Hypothalamus (tissue), 51 donors: ENCODE measurements around the gene FXYD6.
A peak's percentile ranks its signal among the peaks of the same experiment; 100 is the strongest.

Experiments used
- DNase-seq, 51 donors: peaks; one replicate each; lab custom pipeline; 2025; lab: John Stamatoyannopoulos, UW

FXYD6 gene

GRCh38 chr11:117910941-117911655 lies 34.6 kb upstream of the FXYD6 start:
- DNase-seq = no peak

DNA sequence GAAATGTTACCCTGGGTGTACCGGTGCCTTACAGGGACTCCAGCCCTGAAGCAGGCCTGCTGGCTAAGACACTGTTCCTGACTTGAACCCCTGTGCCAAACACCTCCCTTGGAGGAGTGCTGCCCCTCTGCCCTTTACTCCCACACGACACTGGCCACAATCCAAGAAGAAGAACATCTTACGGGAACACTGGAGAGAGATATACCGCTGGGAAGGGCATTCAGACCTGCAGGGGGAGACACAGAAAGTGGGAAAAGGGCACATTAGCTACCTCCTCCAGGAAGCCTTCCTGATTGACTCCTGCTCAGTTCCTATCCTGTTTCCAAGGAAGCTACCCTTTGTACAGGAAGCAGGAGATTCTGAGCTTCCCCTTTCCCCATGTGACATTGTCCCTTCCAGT lies 34.1 kb upstream of the FXYD6 start:
- DNase-seq = no peak

DNA sequence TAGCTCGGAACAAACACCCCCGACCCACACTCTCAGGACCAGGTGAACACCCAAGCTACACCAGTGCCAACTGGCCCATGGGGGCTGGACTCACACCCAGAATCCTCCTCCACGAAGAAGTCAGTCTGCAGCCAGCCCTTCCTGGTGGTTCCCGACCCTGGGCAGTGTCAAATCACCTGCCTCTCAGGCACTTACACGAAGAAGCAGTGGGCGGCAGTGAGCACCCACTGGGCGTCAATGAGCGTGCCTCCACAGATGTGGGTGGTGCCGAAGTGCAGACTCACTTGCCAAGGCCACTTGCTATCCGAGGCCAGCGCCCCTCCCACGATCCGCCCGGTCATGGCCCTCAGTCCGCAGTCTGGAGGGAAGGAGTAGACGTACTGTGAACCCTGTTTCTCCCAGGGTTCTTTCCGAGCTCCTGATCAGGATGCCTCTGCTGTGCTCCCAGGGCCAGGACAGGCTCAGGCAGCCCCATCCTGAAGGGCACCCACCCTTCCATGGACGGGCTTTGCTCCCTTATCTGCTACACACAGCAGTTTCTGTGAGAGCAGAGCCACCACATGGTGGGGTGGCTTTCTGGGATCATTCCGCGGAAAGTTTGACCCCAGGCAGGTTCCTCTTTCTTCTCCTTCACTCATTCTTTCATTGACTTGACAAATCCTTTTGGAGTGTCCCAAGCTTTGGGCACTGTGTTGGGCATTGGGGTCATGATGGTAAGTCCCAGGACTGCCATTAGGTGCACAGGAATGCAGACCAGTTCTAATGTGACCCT lies 33.3 kb upstream of the FXYD6 start:
- DNase-seq = no peak

DNA sequence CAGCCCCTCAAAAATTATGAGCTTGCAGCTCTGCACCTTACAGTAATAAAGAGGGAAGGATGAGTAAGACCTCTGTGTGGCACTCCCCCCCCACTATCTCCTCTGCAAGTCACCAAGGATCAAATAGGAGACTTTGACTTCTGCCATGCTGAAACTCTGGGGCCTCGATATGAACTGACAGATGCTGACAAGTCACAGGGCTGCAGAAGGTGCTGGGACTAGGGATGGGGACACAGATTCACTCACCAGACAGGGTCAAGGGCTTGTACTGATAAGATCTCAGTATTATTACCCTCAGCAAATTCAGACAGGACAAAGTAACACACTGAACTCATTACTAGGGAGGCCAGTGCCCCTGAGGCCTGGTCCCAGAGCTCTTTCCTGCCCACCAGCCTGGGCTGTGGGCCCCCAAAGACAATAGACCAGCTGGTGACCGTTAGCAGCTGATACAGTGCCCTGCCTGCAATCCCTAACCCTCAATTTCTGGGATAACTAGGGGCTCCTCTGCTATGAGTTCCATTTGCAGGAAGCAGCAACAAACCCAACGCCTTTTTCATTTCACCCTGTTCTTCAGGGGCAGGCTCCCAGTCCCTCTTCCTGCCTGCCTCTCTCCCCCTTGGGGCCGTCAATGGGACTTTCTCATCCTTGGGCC lies 32.6 kb upstream of the FXYD6 start:
- DNase-seq = no peak

GRCh38 chr11:117908109-117908895 lies 31.8 kb upstream of the FXYD6 start:
- DNase-seq = no peak

GRCh38 chr11:117907276-117908108 lies 31.0 kb upstream of the FXYD6 start:
- peak in 35 of 51 donors; percentile 9 to 87 (median 41) for DNase-seq

- DNase-seq = no peak
Measured at GRCh38 chr11:117906710-117907109, 30.3 kb upstream of the FXYD6 start.

- no peak for DNase-seq
Measured at GRCh38 chr11:117906126-117906525, 29.7 kb upstream of the FXYD6 start.

- DNase-seq = no peak
Measured at GRCh38 chr11:117905524-117905923, 29.1 kb upstream of the FXYD6 start.

- no peak for DNase-seq
Measured at GRCh38 chr11:117903505-117904382, 27.3 kb upstream of the FXYD6 start.

DNA sequence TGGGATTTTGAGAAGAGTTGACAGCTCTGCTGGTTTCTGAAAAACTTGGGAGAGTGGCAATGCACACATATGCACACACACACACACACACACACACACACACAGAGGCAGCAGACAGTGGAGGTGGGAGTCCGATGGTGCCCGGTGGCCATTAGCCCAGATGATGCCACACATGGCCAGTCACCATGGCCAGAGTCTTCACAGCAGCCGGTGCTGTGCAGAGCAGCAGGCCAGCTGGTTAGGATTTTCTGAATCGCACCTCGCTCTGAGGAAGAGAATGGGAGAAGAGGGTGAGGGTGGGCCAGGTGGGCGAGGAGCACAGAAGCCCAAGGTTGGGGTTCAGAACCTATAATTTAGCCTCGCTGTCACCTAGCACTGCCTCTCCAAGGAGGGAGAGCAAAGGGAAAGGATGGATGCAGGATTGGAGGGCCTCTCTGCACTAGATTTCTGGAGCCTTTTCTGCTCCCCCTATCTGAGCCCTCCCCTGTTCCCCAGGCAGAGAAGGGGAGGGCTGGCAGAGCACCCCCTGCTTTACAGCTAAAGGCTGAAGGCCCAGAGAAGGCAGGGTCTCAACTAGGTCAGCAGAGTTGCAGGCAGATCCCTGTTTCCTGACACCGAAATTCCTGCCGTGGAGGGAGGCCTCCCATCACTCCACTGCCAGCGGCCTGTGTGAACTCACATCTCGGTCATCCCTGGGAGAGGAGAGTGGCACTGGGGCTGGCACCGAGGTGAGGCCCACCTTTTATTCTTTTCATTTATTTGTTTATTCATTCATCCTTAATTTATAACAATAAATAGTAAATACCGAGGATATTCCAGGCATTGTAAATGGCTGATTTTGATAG lies 25.8 kb upstream of the FXYD6 start:
- no peak for DNase-seq

GRCh38 chr11:117901601-117902000 lies 25.1 kb upstream of the FXYD6 start:
- DNase-seq = no peak

DNA sequence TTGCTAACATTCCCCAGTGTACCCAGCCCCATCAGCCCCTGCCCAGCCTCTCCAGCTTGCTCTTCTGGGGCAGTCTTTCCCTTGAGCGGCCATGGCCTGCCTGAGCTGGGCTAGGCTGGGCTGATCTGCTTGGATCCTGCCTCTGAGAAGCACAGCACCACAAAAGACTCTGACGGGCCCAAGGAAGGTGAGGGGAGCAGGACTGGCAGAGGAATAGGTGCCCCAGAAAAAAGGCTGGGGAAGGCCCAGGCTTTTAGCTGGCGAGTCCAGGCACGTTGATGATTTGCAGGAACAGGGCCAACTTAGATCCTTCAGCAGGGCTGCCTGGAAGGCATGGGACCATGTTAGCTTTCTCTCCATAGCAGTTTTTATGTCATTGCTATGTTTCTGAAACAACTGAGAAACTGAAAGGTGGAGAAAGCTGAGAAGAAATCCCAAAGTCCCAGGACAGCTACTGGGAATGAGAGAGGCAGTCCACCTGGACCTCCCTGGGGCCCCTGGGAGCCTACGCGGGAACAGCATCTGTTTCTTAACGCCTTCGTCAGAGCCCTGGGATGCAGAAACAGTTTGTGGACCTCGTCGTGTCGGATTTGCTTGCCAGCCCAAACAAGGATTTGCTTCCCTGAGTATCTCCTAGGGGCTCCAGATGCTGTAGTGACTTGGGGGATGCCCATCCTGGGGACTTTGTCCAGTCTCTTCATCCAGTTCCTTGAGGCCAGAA lies 24.4 kb upstream of the FXYD6 start:
- no peak for DNase-seq

DNA sequence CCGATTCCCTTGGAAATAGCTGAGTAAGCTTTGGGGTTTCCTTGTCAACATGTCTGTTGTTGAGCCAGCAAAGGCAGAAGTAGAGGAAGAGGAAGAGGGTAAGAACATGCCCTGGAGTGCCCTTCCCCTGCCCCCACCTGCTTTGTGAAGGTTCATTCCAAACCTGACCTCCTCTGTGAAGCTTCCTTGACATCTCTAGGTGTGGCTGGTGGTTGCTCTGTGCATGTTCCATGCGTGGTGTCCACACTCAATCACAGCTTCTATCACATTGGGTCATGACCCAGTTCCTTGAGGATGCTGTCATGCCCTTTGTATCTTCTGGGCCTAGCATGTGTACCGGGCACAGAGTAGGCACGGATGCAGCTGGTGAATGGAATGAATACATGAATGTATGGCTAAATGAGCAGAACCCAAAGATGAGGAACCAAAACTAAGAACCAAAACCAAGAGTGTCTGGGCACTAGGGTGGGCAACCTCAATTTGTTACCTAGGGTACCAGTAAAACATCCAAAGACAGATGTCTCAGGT lies 23.7 kb upstream of the FXYD6 start:
- peak in 1 of 51 donors; percentile 7 for DNase-seq

DNA sequence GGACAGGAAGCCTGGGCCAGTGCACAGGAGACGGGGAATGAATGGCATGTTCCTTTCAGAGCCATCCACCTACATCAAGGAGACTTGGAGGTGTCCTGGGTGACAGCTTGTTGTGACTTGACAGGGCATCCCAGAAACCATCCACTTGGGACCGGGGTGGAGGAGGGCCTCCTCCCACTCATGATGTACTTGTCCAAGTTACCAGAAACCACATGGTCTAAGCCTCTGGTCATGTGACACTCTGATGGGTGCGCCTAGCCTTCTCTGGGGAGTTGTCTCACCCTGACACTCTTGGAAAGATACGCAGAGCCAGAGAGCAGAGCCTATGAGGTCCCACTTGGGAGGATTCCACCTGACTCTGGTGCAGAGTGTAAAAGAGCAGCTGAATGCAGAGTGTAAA lies 21.6 kb upstream of the FXYD6 start:
- DNase-seq = no peak

DNA sequence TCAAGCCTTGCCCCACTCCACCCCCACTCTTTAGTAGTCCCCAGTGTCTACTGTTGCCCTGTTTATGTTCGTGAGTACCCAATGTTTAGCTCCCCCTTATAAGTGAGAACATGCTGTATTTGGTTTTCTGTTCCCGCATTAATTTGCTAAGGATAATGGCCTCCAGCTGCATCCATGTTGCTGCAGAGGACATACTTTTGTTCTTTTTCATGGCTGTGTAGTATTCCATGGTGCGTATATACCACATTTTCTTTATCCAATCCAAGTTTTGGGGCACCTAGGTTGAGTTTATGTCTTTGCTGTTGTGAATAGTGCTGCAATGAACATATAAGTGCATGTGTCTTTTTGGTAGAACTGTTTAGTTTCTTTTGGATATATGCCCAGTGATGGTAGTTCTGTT lies 16.2 kb upstream of the FXYD6 start:
- no peak for DNase-seq

DNA sequence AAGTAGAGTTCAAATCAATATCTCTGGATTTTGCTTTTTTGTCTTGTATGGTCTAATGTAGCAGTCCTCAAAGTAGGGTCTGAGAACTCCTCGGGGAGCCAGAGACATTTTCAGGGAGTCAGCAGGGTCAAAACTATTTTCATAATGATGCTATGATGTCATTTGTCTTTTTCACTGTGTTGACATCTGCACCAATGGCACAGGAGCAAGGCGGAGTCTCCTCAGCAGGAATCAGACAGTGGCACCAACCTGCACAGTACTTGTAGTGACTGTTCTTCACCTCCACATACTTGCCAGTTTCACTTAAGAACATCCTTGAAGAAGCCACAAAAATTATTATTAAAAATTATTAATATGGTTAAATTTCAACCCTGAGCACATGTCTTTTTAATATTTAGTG lies 14.9 kb upstream of the FXYD6 start:
- no peak for DNase-seq
